Epithelial cell of proximal tubule (primary cell): ENCODE data around the gene MAPK7. TPM values are rescaled to one million over a fixed set of nuclear protein-coding genes. Genes with fewer than 3 reads are reported as not detected.

Source experiments
- DNase-seq: peaks from one replicate; pipeline ENCODE4 v3.0.0-alpha.2; 2011; ENCODE audit warnings: low read depth
- H3K4me3 ChIP-seq: 2 replicates; pipeline ENCODE4 v1.5.1; 2011; ENCODE audit warnings: low read depth, mild to moderate bottlenecking, low read length
- CTCF ChIP-seq: conservative IDR thresholded peaks from 2 replicates; pipeline ENCODE4 v1.5.1; 2012; ENCODE audit warnings: low read depth, mild to moderate bottlenecking, low read length
- total RNA-seq: library from RNA; depleted of rRNA; stranded (reverse); fragments of >200 nt; gene quantifications from 2 replicates; pipeline ENCODE4 v1.2.3, GENCODE V29; 2015

MAPK7 gene
- total RNA-seq, 1 donor from 2014 or later, result 19.0 TPM

DNA sequence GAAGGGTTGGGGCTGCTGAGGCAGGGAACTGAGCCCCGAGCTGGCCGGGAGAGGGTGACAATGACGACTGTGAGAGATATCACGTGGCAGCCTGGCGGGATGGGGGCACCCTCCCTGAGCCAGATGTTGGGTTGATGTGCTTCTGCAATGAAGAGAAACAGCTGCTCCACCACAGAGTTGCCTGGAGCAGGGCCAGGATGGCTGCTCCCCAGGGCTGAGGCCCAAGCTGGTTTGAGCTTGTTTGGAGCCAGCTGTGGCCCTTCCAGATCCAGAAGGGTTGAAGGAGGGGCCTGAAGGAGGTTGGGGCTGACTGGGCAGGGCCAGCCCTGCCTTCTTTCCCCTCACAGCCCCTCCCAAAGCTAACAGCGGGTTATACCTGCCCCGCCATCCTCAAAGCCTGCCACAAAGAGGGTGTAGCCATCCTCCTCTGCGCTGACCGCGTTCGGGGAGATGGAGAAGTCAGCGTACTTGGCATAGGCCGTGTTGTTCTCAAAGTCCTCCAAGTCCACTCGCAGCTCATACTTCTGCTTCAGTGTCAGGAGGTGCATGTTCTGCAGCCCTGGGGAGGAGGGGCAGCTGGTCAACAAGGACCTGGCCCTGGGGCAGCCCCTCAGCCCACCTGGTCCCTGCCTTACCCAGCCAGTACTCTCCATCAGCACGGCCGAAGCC, 6.6 kb downstream of the MAPK7 start:
- no peak overlapping the region for H3K4me3 ChIP-seq
- DNase-seq, result no peak
- no peak for TF ChIP-seq CTCF

GRCh38 chr17:19385521-19385983, 7.3 kb downstream of the MAPK7 start:
- TF ChIP-seq CTCF, result no peak
- H3K4me3 ChIP-seq, result no peak overlapping the region
- no peak for DNase-seq

DNA sequence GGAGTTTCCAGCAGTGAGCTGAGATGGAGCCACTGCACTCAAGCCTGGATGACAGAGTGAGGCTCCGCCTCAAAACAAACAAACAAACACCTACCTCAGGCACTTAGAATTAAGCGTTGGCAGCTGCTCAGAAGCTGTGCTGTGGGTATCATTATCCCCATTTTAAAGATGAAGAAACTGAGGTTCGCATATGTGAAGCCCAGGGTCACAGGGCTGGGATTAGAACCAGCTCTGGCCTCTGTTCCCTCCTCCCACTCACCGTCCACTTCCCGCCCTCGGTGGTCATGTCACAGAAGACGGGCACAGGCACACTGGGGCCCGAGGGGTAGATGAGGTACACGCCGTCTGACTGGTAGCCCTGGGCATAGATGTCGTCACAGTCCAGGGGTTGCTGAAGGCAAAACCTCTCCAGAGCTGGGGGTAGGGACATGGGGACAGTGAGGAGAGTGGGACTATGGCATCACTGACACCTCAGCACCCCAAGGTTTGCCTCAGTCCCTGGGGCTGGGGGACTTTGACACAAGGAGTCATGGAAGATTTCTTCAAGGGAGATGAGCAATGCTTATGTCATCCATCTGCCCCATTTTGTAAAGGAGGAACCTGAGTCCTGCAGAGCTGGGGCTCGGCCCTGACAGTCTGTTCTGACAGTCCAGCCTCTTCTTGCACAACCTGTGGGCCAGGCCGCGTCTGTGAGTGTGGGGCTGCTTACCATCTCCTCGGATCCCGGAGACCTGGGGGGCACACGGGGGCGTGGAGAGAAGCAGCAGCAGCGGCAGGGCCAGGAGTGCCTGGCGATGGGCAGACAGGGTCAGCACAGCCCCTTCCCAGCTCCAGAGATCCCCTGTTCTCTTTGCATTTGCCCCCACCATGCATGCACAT, 8.0 kb downstream of the MAPK7 start:
- no peak overlapping the region for H3K4me3 ChIP-seq
- no peak for TF ChIP-seq CTCF

DNA sequence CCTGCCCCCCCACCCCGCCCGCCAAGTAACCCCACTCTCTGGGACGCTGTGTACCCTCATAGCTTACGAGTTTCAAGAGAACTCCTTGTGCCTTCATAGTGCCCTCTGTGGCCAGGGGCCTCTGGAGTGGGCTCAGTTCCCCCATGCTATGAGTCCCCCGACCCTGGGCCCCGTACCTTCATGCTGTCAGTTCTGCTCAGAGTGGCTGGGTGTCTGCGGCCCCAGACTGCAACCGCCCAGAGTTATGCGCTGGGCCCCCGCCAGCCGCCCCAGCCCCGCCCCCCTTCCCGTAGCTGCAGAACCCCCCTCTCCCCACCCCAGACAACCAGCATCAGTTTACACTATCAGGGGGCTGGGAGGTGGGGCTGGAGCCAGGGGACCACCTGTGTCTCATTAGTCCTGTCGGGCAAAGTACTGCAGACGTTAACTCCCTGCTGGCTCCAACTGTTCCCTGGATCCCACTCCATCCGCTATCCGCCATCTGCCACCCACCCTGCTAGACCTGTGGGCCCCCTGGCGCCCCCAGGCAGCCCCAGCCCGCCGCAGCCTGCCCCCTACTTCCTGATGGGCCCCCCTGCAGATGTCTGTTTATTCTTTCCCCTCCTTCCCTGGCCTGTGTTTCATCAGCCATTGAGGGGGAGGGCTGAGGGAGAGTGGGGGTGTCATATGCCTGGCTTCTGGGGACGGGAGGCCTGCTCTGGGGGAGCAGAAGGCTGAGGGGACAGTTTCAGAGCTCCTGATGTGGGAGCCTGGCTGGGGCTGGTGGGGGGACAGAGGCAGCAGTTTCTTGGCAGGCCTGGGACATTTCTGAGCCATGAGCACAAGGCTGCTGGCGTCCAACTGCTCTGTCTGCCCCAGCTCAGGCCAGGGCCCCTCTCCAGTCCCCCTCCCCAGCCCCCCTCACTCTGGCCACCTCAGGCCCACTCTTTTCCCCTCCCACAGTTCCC, 8.9 kb downstream of the MAPK7 start, which contains the start of gene MFAP4:
MFAP4 (minus strand) TSS at position 217 of the 947 bp plus-strand sequence; CDS start at position 182, 35 bp downstream.
- DNase-seq, result no peak
- TF ChIP-seq CTCF, result no peak
- no peak within 1 kb of the TSS for H3K4me3 ChIP-seq

More for the DNA sequence above, 8.0 kb downstream of the MAPK7 start:
- DNase-seq, result no peak

DNA sequence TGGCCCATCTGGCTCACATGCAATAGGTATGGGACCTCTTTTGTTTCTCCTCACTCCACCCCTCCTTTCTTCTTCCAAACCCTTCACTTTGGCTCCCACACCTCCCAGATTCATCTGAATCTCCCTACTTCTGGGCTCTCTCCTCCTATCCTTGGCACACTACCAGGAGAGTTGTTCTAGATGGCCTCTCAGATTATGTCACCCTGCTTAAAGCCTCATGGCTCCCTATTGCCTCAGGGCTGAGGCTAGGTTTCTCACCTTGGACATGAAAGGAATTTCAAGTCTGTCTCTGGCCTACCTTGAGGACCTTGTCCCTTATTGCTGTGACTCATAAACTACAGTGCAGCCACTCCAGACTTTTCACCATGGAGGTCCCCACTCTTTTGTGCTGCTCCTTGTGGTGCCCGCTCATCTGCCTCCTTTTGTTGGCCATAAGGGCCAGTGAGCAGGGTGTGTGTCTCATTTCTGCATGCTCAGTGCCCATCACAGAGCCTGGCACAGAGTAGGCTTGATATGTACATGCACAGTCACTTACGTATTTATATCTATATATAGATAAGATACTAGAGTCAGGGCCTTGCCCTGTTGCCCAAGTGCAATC, 9.7 kb downstream of the MAPK7 start:
- no peak for DNase-seq
- no peak for TF ChIP-seq CTCF
- H3K4me3 ChIP-seq, result no peak overlapping the region
